HepG2 (cell line): ENCODE measurements around the gene TTLL11. TPM values are rescaled to one million over a fixed set of nuclear protein-coding genes. Genes with fewer than 3 reads are reported as not detected.

ENCODE experiments used
- ATAC-seq: fragments of 200-7000 bp; cut with Tn5 transposase; 3 replicates; pipeline ENCODE4 v1.9.1; 2020; ENCODE audit warnings: mild to moderate bottlenecking, moderate library complexity
- BruUV-seq: library from RNA; stranded (reverse); fragments of 400-500 nt; replicated peaks from 2 replicates; lab custom pipeline; 2021; lab: Mats Ljungman, UMichigan
- CTCF ChIA-PET: fragments of 300-600 bp; formaldehyde crosslinking; extraction: SDS; loops from one replicate; lab custom pipeline; 2021; ENCODE audit warnings: low total read pairs, inconsistent platforms, low intra/inter-chr PET ratio; lab: Yijun Ruan, JAX
- POLR2A ChIA-PET: fragments of 350-600 bp; sonication (Branson Sonifier 250); formaldehyde crosslinking; loops from one replicate; lab custom pipeline; 2020; ENCODE audit warnings: antibody characterized with exemption, inconsistent platforms; lab: Yijun Ruan, JAX
- DNase-seq: peaks from one replicate; pipeline ENCODE4 v3.0.0-alpha.2; 2015; ENCODE audit warnings: low spot score
- FAIRE-seq: peaks from 3 replicates; lab custom pipeline; 2011; peaks lifted over from hg19 to GRCh38; lab: Jason Lieb, UNC
- H2AFZ ChIP-seq: one replicate; pipeline ENCODE4 v1.6.1; 2011; ENCODE audit warnings: low read length, inconsistent platforms
- H3K27ac ChIP-seq: fragments of 300-600 bp; 3 replicates; pipeline ENCODE4 v1.8.0; 2011; ENCODE audit warnings: mixed run types, mild to moderate bottlenecking, mixed read lengths, low read length, inconsistent platforms; ENCODE audit not compliant: insufficient read depth; ENCODE audit errors: extremely low read length
- H3K27me3 ChIP-seq, 2 experiments: fragments of 200-600 bp in 1 of 2; 2 replicates in 1 of 2; 3 replicates in 1 of 2; pipeline versions ENCODE4 v1.6.0 to v1.8.0; 2011; ENCODE audit warnings: low read length in 2 of 2, mild to moderate bottlenecking in 2 of 2, moderate library complexity in 2 of 2, inconsistent platforms in 1 of 2; ENCODE audit not compliant: insufficient read depth in 2 of 2, control insufficient read depth in 1 of 2
- H3K36me3 ChIP-seq, 2 experiments: fragments of 200-600 bp in 1 of 2; replicated peaks in 1 of 2; 2 replicates in 1 of 2; 3 replicates in 1 of 2; pipeline versions ENCODE4 v1.5.1 to v1.8.0; 2011; ENCODE audit warnings: low read length in 2 of 2, inconsistent platforms in 1 of 2; ENCODE audit not compliant: insufficient read depth in 2 of 2, control insufficient read depth in 1 of 2
- H3K4me1 ChIP-seq: 2 replicates; pipeline ENCODE4 v1.5.1; 2012; ENCODE audit warnings: low read length, inconsistent platforms; ENCODE audit not compliant: insufficient read depth
- H3K4me2 ChIP-seq: 2 replicates; pipeline ENCODE4 v1.6.0; 2011; ENCODE audit warnings: low read depth, low read length, inconsistent platforms
- H3K4me3 ChIP-seq, 3 experiments: fragments of 200-600 bp in 1 of 3; sonication (generic), shearing (Covaris generic) in 1 of 3; replicated peaks in 1 of 3; 2 replicates each; pipeline ENCODE4 v1.5.1; 2011 to 2016; ENCODE audit warnings: low read length in 3 of 3, inconsistent platforms in 2 of 3, low read depth in 2 of 3, mild to moderate bottlenecking in 2 of 3, control low read depth in 1 of 3, mixed read lengths in 1 of 3; ENCODE audit not compliant: insufficient read depth in 1 of 3
- H3K79me2 ChIP-seq: one replicate; pipeline ENCODE4 v1.6.1; 2011; ENCODE audit warnings: low read length, inconsistent platforms; ENCODE audit not compliant: insufficient read depth
- H3K9ac ChIP-seq: 2 replicates; pipeline ENCODE4 v1.6.0; 2011; ENCODE audit warnings: mild to moderate bottlenecking, low read depth, low read length, inconsistent platforms; ENCODE audit not compliant: insufficient read depth
- H3K9me3 ChIP-seq: 2 replicates; pipeline ENCODE4 v1.5.1; 2012; ENCODE audit warnings: mild to moderate bottlenecking, low read length
- H4K20me1 ChIP-seq: 2 replicates; pipeline ENCODE4 v1.6.0; 2011; ENCODE audit warnings: inconsistent platforms, mild to moderate bottlenecking, low read length, moderate library complexity; ENCODE audit not compliant: insufficient read depth
- CTCF ChIP-seq: sonication (generic); formaldehyde crosslinking; IDR thresholded peaks from 2 replicates; pipeline ENCODE4 v1.5.0; 2020; ENCODE audit warnings: mild to moderate bottlenecking, missing genetic modification reagents, moderate library complexity
- HMGXB3 ChIP-seq: sonication (generic); formaldehyde crosslinking; IDR thresholded peaks from 2 replicates; pipeline ENCODE4 v1.4.0; 2020; ENCODE audit warnings: missing genetic modification reagents, borderline replicate concordance
- STAG1 ChIP-seq: sonication (generic); formaldehyde crosslinking; IDR thresholded peaks from 2 replicates; pipeline ENCODE4 v1.4.0; 2020; ENCODE audit warnings: missing genetic modification reagents
- ZNF710 ChIP-seq: sonication (generic); formaldehyde crosslinking; IDR thresholded peaks from 2 replicates; pipeline ENCODE4 v1.5.0; 2020; ENCODE audit warnings: mild to moderate bottlenecking, missing genetic modification reagents, borderline replicate concordance
- WGBS: methylation state at CpG from one replicate; pipeline ENCODE4 v1.1.6; 2017; ENCODE audit warnings: low lambda C conversion rate; 5-methylcytosine and 5-hydroxymethylcytosine counted together
- in situ Hi-C: cut with HindIII; loops from 2 replicates; pipeline ENCODE4 v1.10.0; 2017; ENCODE audit warnings: low pct_unique_long_range_greater_than_20kb; ENCODE audit not compliant: extremely low pct_ligation_motif_present
- intact Hi-C: fragments of 100-400 bp; cut with micrococcal nuclease; formaldehyde crosslinking; loops from one replicate; pipeline ENCODE4 v1.10.0; 2022; ENCODE audit not compliant: unreplicated experiment
- polyA plus RNA-seq, 8 experiments: library from polyadenylated mRNA; depleted of rRNA in 3 of 8; stranded (reverse) in 7 of 8; unstranded in 1 of 8; fragments of >200 nt; fragmentation: Illumina TruSeq in 4 of 8; extraction: Trizol in 4 of 8; gene quantifications; 2 replicates each; pipeline versions ENCODE4 v1.2.1 to v1.2.3, GENCODE V29; 2011 to 2016; ENCODE audit warnings: low read depth in 4 of 8, missing spikeins in 1 of 8, mixed read lengths in 1 of 8; ENCODE audit not compliant: insufficient read depth in 1 of 8
- total RNA-seq, 5 experiments: library from RNA; depleted of rRNA; stranded (reverse); fragments of >200 nt; fragmentation: Illumina TruSeq; extraction: Trizol; gene quantifications; 2 replicates each; pipeline ENCODE4 v1.2.3, GENCODE V29; 2016; ENCODE audit warnings: low read depth in 1 of 5

Gene TTLL11
- total and polyA plus RNA-seq, 2 of the 13 experiments (the other 11 are each of a cell fraction or from before 2014, with no cell fraction given) = 4.5 to 5.2 TPM

GRCh38 chr9:121839726-121840500 lies 253.2 kb downstream of the TTLL11 start (continued):
- no peak for TF ChIP-seq HMGXB3 (CRISPR knock-in tag)
- TF ChIP-seq, all 625 proteins: peak for 0

GRCh38 chr9:121838746-121839669 lies 254.1 kb downstream of the TTLL11 start:
- Histone ChIP-seq H3K4me3 (no peak overlapping the region), H2AFZ (no peak overlapping the region), H3K27me3 (peaks cover 3 to 22% of the 10 kb centered on the region in 2 experiments; a peak in 3 of 5 replicates), H3K27ac (no peak overlapping the region), H3K4me1 (peaks cover 20% of the 10 kb centered on the region), H3K9me3 (no peaks in the 10 kb centered on the region), H3K4me2 (no peak overlapping the region), H3K9ac (no peak overlapping the region), H4K20me1 (no peaks in the 10 kb centered on the region), H3K36me3 (no peaks in the 10 kb centered on the region), H3K79me2 (no peaks in the 10 kb centered on the region)
- FAIRE-seq (no peak), ATAC-seq (no peak), DNase-seq (no peak)
- WGBS = 46% methylated on average over 23 of the region's 23 CpGs
- no TSS peak for BruUV-seq
- POLR2A ChIA-PET = no interaction called here
- CTCF ChIA-PET = no interaction called here
- peak; percentile 27; the same call in 1 of the 2 replicates for TF ChIP-seq STAG1 (CRISPR knock-in tag)
- 0 out of 2 replicates have a peak, but pooled peaks have one; percentile 13 for TF ChIP-seq CTCF (CRISPR knock-in tag)
- no peak for TF ChIP-seq ZNF710 (CRISPR knock-in tag)
- intact Hi-C loops (no loop called here), in situ Hi-C loops (no loop called here)
